H9 (cell line): Measurements from ENCODE around the gene AK4. TPM values are rescaled to one million over a fixed set of nuclear protein-coding genes. Genes with fewer than 3 reads are reported as not detected.

Experiments
- DNase-seq: peaks from one replicate; pipeline ENCODE4 v3.0.0-alpha.2; 2017
- H2AFZ ChIP-seq: one replicate; pipeline ENCODE4 v1.6.1; 2013; ENCODE audit warnings: mild to moderate bottlenecking, low read length, control low read depth, moderate library complexity
- H2AK5ac ChIP-seq: 2 replicates; pipeline ENCODE4 v1.6.1; 2013; ENCODE audit warnings: low read length, control low read depth, mixed read lengths; ENCODE audit not compliant: insufficient read length
- H2BK120ac ChIP-seq: one replicate; pipeline ENCODE4 v1.6.1; 2013; ENCODE audit warnings: low read depth, mild to moderate bottlenecking, low read length, control low read depth, inconsistent platforms; ENCODE audit not compliant: poor library complexity, severe bottlenecking
- H2BK12ac ChIP-seq: 2 replicates; pipeline ENCODE4 v1.6.1; 2013; ENCODE audit warnings: low read length, control low read depth, mixed read lengths, low read depth; ENCODE audit not compliant: insufficient read length
- H2BK15ac ChIP-seq: 2 replicates; pipeline ENCODE4 v1.6.1; 2013; ENCODE audit warnings: low read depth, low read length, control low read depth
- H2BK20ac ChIP-seq: one replicate; pipeline ENCODE4 v1.6.1; 2013; ENCODE audit warnings: low read depth, mild to moderate bottlenecking, low read length, control low read depth, inconsistent platforms; ENCODE audit not compliant: poor library complexity, severe bottlenecking
- H2BK5ac ChIP-seq: 2 replicates; pipeline ENCODE4 v1.6.1; 2013; ENCODE audit warnings: low read length, control low read depth, mixed read lengths; ENCODE audit not compliant: insufficient read length
- H3K14ac ChIP-seq: 2 replicates; pipeline ENCODE4 v1.6.1; 2013; ENCODE audit warnings: low read length, control low read depth; ENCODE audit not compliant: insufficient read depth
- H3K18ac ChIP-seq: 2 replicates; pipeline ENCODE4 v1.6.1; 2013; ENCODE audit warnings: low read depth, mild to moderate bottlenecking, mixed read lengths, low read length, control low read depth; ENCODE audit not compliant: insufficient read length
- H3K23ac ChIP-seq: 2 replicates; pipeline ENCODE4 v1.6.1; 2013; ENCODE audit warnings: low read length, control low read depth, mixed read lengths, low read depth; ENCODE audit not compliant: insufficient read length
- H3K23me2 ChIP-seq: 2 replicates; pipeline ENCODE4 v1.6.1; 2013; ENCODE audit warnings: low read depth, mild to moderate bottlenecking, mixed read lengths, low read length, control low read depth; ENCODE audit not compliant: insufficient read length, poor library complexity, severe bottlenecking
- H3K27ac ChIP-seq: 2 replicates; pipeline ENCODE4 v1.5.1; 2013; ENCODE audit warnings: low read length, control low read depth, mixed read lengths, low read depth; ENCODE audit not compliant: insufficient read length
- H3K27me3 ChIP-seq: 2 replicates; pipeline ENCODE4 v1.6.1; 2013; ENCODE audit warnings: low read length, control low read depth, inconsistent platforms; ENCODE audit not compliant: insufficient read depth
- H3K4ac ChIP-seq: 2 replicates; pipeline ENCODE4 v1.6.1; 2013; ENCODE audit warnings: low read depth, mild to moderate bottlenecking, control low read depth, inconsistent platforms, low read length, moderate library complexity
- H3K4me1 ChIP-seq: 2 replicates; pipeline ENCODE4 v1.6.1; 2013; ENCODE audit warnings: low read length, control low read depth, inconsistent platforms; ENCODE audit not compliant: insufficient read depth
- H3K4me2 ChIP-seq: 2 replicates; pipeline ENCODE4 v1.6.1; 2013; ENCODE audit warnings: low read length, control low read depth, mixed read lengths; ENCODE audit not compliant: insufficient read length, insufficient read depth
- H3K56ac ChIP-seq: 2 replicates; pipeline ENCODE4 v1.6.1; 2013; ENCODE audit warnings: low read depth, mild to moderate bottlenecking, mixed read lengths, low read length, control low read depth; ENCODE audit not compliant: insufficient read length
- H3K79me1 ChIP-seq: 2 replicates; pipeline ENCODE4 v1.6.1; 2013; ENCODE audit warnings: low read depth, mild to moderate bottlenecking, moderate library complexity, low read length, control low read depth, inconsistent platforms; ENCODE audit not compliant: insufficient read depth, poor library complexity, severe bottlenecking
- H3K79me2 ChIP-seq: 2 replicates; pipeline ENCODE4 v1.6.1; 2013; ENCODE audit warnings: low read length, control low read depth, inconsistent platforms; ENCODE audit not compliant: insufficient read depth
- H3K9ac ChIP-seq: 2 replicates; pipeline ENCODE4 v1.6.1; 2013; ENCODE audit warnings: low read length, control low read depth, mixed read lengths; ENCODE audit not compliant: insufficient read length; ENCODE audit errors: extremely low read depth
- H3K9me3 ChIP-seq: one replicate; pipeline ENCODE4 v1.6.1; 2013; ENCODE audit warnings: low read depth, low read length, inconsistent platforms; ENCODE audit not compliant: control insufficient read depth
- H3T11ph ChIP-seq: one replicate; pipeline ENCODE4 v1.6.1; 2013; ENCODE audit warnings: mild to moderate bottlenecking, low read length, control low read depth, inconsistent platforms
- H4K20me1 ChIP-seq: one replicate; pipeline ENCODE4 v1.6.1; 2013; ENCODE audit not compliant: control insufficient read depth, insufficient read length, insufficient read depth
- H4K5ac ChIP-seq: 2 replicates; pipeline ENCODE4 v1.6.1; 2013; ENCODE audit warnings: low read depth, mild to moderate bottlenecking, mixed read lengths, low read length, control low read depth; ENCODE audit not compliant: insufficient read length
- H4K8ac ChIP-seq: replicated peaks from 2 replicates; pipeline ENCODE4 v1.6.1; 2013; ENCODE audit warnings: low read length, control low read depth, mixed read lengths, low read depth; ENCODE audit not compliant: insufficient read length
- H4K91ac ChIP-seq: 2 replicates; pipeline ENCODE4 v1.6.1; 2013; ENCODE audit warnings: low read depth, mild to moderate bottlenecking, moderate library complexity, mixed read lengths, low read length, control low read depth; ENCODE audit not compliant: insufficient read length
- H3K27ac Mint-ChIP-seq, 3 experiments: 2 replicates in 2 of 3; 3 replicates in 1 of 3; pipeline ENCODE4 v1.8.0; 2020 to 2021; ENCODE audit warnings: mixed read lengths in 3 of 3, mild to moderate bottlenecking in 1 of 3, moderate library complexity in 1 of 3
- H3K27me3 Mint-ChIP-seq: 2 replicates; pipeline ENCODE4 v1.8.0; 2021; ENCODE audit warnings: low read depth, mild to moderate bottlenecking, moderate library complexity, mixed read lengths
- H3K36me3 Mint-ChIP-seq, 3 experiments: 2 replicates in 2 of 3; 3 replicates in 1 of 3; pipeline ENCODE4 v1.8.0; 2020 to 2021; ENCODE audit warnings: low read depth in 3 of 3, mixed read lengths in 3 of 3; ENCODE audit not compliant: insufficient read depth in 1 of 3
- H3K4me1 Mint-ChIP-seq, 2 experiments: 2 replicates each; pipeline ENCODE4 v1.8.0; 2020; ENCODE audit warnings: mixed read lengths in 2 of 2
- H3K4me3 Mint-ChIP-seq, 2 experiments: 2 replicates in 1 of 2; 3 replicates in 1 of 2; pipeline ENCODE4 v1.8.0; 2020 to 2021; ENCODE audit warnings: mild to moderate bottlenecking in 2 of 2, mixed read lengths in 2 of 2, moderate library complexity in 1 of 2
- H3K9me3 Mint-ChIP-seq, 2 experiments: 2 replicates in 1 of 2; 3 replicates in 1 of 2; pipeline ENCODE4 v1.8.0; 2020; ENCODE audit warnings: mild to moderate bottlenecking in 2 of 2, mixed read lengths in 2 of 2, moderate library complexity in 1 of 2
- WGBS: extraction: QIAGEN DNeasy Blood & Tissue Kit; methylation state at CpG from one replicate; pipeline ENCODE4 v1.1.7; 2013; ENCODE audit warnings: missing lambda C conversion rate, low lambda C conversion rate, mixed read lengths; ENCODE audit not compliant: insufficient read length; ENCODE audit errors: extremely low coverage; 5-methylcytosine and 5-hydroxymethylcytosine counted together
- total RNA-seq: library from RNA; stranded (reverse); gene quantifications from 2 replicates; pipeline ENCODE4 v1.2.1, GENCODE V29; 2021
- TF ChIP-seq, protein P1 (sequence below): fragments of 200-600 bp; sonication (generic); conservative IDR thresholded peaks from 3 replicates; pipeline ENCODE4 v1.8.0; 2021; ENCODE audit warnings: antibody characterized with exemption, mild to moderate bottlenecking

AK4 gene
- total RNA-seq, 1 experiment from 2014 or later: 45.6 TPM

DNA sequence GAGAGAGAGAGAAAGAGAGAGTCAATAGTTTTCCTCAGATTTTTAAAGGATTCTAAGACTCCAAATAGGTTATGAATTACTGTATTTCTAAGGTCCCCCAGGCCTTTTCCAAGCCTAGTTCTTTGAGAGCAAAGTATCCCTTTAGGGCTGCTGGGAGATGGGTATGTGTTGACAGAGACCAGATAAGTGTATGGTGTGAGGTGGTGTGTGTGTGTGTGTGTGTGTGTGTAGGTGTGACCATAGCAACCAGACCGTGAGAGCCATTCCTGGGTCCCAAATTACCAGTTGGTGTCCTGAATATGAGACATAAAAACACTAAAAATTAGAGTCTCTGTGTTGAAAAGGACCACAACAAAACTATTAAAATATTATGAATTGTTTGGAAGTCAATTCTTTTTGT lies 119.7 kb downstream of the AK4 start:
- Histone ChIP-seq H2BK12ac (no peak overlapping the region), H3K4ac (no peak overlapping the region), H3K27ac (no peak overlapping the region), H3T11ph (no peak overlapping the region), H2BK15ac (no peak overlapping the region), H3K56ac (no peak overlapping the region), H2BK5ac (no peak overlapping the region), H3K27me3 (no peaks in the 10 kb centered on the region; the same call in 1 of the 2 replicates), H3K4me2 (no peak overlapping the region), H2AK5ac (no peak overlapping the region), H4K8ac (no peak overlapping the region), H4K5ac (no peak overlapping the region), H3K18ac (no peak overlapping the region), H3K23me2 (peaks cover 11% of the 10 kb centered on the region), H3K9ac (no peak overlapping the region), H4K91ac (no peak overlapping the region), H4K20me1 (no peaks in the 10 kb centered on the region), H3K79me2 (no peaks in the 10 kb centered on the region), H2AFZ (no peak overlapping the region), H3K4me1 (no peaks in the 10 kb centered on the region), H3K79me1 (no peaks in the 10 kb centered on the region), H2BK20ac (no peak overlapping the region), H2BK120ac (no peak overlapping the region), H3K23ac (no peak overlapping the region), H3K9me3 (no peaks in the 10 kb centered on the region), H3K14ac (no peak overlapping the region)
- H3K9me3 Mint-ChIP-seq: no peaks in the 10 kb centered on the region
- H3K4me3 Mint-ChIP-seq: no peak overlapping the region
- no peaks in the 10 kb centered on the region for H3K36me3 Mint-ChIP-seq
- H3K27ac Mint-ChIP-seq: no peak overlapping the region; a peak in 1 of 7 replicates
- H3K27me3 Mint-ChIP-seq: peaks cover 31% of the 10 kb centered on the region
- no CpG with 5 or more reads among the region's 1 CpG for WGBS
- DNase-seq: no peak
- peaks cover 20 to 31% of the 10 kb centered on the region in 2 experiments for H3K4me1 Mint-ChIP-seq
- TF ChIP-seq, protein P1, sequence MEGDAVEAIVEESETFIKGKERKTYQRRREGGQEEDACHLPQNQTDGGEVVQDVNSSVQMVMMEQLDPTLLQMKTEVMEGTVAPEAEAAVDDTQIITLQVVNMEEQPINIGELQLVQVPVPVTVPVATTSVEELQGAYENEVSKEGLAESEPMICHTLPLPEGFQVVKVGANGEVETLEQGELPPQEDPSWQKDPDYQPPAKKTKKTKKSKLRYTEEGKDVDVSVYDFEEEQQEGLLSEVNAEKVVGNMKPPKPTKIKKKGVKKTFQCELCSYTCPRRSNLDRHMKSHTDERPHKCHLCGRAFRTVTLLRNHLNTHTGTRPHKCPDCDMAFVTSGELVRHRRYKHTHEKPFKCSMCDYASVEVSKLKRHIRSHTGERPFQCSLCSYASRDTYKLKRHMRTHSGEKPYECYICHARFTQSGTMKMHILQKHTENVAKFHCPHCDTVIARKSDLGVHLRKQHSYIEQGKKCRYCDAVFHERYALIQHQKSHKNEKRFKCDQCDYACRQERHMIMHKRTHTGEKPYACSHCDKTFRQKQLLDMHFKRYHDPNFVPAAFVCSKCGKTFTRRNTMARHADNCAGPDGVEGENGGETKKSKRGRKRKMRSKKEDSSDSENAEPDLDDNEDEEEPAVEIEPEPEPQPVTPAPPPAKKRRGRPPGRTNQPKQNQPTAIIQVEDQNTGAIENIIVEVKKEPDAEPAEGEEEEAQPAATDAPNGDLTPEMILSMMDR: no peak
